Activated effector memory CD4-positive, alpha-beta T cell treated with anti-CD3 and anti-CD28 coated beads, Interleukin-2, amount 50 U/mL, for 16 hours (primary cell): ENCODE measurements around the gene UBA5.
"Not testable (repeated sequence)": the region's sequence is repeated elsewhere in the genome, so short reads cannot be mapped to it uniquely, and the experiment has no call there.

Experiments used
- DNase-seq: peaks from one replicate; pipeline ENCODE4 v3.0.0-alpha.2; 2020

Gene UBA5

GRCh38 chr3:132660052-132660810 lies at the start of gene UBA5:
Gene UBA5 (plus strand): TSS chr3:132660329. CDS start chr3:132660538, 209 bp downstream.
- peak; percentile 89 for DNase-seq

DNA sequence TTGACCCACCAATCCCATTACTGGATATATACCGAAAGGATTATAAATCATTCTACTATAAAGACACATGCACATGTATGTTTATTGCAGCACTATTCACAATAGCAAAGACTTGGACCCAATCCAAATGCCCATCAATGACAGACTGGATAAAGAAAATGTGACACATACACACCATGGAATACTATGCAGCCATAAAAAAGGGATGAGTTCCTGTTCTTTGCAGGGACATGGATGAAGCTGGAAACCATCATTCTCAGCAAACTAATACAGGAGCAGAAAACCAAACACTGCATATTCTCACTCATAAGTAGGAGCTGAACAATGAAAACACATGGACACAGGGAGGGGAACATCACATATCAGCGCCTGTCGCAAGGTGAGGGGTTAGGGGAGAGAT lies 44.8 kb upstream of the UBA5 start:
- DNase-seq, result not testable (repeated sequence)

DNA sequence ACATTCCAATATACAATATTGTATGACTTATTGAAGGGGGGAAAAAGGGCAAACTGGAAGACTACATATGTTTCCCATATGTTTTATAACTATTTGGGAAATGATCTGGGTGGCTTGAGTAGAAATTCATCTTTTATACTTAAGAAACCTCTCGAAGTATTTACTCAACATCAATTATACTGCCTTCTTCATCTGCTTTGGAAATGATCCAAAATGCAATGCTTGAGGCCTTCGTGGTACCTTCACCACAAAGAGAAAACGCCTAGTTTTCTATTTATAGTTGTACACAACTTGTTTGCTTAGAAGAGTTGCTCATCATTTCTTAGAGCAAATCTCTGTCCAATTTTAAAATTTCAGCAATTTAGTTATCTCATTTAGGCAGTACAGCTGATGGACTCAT lies 44.2 kb upstream of the UBA5 start:
- no peak for DNase-seq

DNA sequence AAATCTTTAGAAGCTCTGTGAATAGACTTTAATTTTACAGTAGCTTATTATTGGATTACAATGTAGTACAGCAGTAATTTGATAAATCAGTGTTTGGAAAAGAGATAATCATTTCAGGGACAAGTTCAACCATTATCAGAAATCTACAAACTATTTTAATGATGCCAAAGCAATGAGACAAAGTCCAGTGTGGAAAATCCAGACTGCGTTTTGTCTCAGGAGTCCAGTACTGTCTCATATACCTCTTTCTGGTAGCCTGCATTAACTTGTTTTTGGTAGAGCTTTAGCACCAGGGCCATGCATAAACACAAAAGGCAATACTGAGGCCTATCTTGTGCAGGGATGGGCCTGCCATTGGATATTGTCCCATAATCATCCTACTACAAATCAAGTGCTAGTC lies 43.3 kb upstream of the UBA5 start:
- DNase-seq, result no peak

- DNase-seq, result no peak
Measured at GRCh38 chr3:132622148-132622547, 38.0 kb upstream of the UBA5 start.

DNA sequence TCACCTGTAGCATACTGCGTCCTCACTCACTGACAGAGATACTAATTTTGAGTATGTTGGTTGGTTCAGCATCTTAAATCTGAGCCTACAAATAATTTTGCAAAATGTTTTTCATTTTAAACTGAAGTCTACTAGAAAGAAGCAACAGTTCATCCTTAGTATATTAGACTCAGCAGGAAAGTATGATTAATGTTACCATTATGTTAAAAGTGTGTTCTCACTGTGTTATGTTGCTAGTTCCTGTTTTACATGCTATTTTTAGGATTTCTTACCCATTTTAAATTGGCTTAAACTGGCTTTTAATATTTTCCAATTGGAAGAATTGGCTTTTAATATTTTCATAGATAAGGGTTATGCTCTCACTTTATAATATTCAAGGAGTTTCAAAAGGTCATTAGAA lies 37.4 kb upstream of the UBA5 start:
- DNase-seq, result no peak

- DNase-seq, result no peak
Measured at GRCh38 chr3:132623646-132624045, 36.5 kb upstream of the UBA5 start.

GRCh38 chr3:132624790-132625189 lies 35.3 kb upstream of the UBA5 start:
- no peak for DNase-seq

- DNase-seq, result no peak
Measured at GRCh38 chr3:132625613-132626012, 34.5 kb upstream of the UBA5 start.

DNA sequence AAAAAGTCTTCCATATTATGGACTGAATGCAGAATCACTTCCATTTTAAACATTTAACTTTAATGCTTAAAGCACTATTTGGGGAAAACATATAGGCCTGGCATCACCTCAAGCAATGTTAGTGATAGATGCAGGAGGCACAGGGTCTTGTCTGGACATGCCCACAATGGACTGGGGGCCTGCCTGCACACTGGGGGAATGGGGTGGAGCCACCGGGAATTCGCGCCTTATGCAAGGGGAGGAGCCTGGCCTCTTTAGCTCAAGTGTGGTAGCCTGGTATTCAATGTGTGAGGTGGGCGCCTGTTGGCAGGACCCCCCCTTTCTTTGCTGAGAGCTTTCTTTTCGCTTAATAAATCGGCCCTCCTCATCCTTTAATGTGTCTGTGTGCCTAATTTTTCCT lies 33.2 kb upstream of the UBA5 start:
- DNase-seq, result no peak

DNA sequence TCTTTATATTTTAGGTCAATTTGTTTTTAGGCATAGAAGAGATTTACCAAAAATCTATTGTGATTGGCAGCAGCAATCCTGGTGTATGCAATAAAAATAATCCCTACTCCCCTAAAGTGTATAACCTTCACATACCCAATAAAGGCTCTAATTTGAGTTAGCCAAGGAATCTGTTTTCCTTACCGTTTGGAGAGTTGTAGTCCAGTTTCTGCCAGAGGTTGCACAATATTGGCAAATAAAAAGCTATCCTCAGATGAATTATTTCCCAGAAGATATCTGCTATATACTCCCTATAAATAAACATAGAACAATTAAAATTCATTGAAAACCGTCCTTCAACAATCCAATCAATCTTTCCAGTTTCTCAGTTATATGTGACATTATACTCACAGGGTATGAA lies 32.0 kb upstream of the UBA5 start:
- DNase-seq, result no peak

- no peak for DNase-seq
Measured at GRCh38 chr3:132629928-132630327, 30.2 kb upstream of the UBA5 start.

DNA sequence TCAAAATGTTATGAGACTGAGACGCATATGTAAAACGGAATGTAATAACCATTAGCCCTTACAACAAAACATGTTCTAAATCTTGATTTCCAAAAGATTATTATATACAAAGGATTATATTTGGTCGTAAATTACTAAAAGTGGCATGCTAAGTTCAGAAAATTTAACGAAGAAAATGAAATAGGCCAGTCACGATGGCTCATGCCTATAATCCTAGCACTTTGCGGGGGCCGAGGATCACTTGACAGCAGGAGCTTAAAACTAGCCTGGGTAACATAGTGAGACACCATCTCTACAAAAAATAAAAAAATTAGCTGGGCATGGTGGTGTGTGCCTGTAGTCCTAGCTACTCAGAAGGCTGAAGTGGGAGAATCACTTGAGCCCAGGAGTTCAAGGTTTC lies 29.5 kb upstream of the UBA5 start:
- DNase-seq, result no peak

- no peak for DNase-seq
Measured at GRCh38 chr3:132635052-132635451, 25.1 kb upstream of the UBA5 start.

DNA sequence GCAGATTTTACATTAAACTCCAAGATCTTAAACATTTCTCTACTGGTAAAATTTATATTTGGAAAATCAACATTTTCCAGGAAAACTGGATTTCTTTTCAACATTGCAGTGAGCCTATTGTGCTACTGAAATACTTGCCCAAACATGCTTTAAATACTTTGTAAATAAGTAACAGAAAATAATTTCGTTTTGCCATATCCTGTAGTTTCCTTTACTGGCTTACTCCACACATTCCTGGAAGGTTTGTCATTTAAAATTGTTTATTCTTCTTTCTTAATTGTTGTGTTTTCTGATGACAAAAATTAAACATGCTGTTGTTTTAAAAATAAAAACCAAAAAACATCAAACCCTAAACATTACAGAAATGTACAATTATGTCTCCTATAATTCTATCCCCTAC lies 22.5 kb upstream of the UBA5 start:
- no peak for DNase-seq

DNA sequence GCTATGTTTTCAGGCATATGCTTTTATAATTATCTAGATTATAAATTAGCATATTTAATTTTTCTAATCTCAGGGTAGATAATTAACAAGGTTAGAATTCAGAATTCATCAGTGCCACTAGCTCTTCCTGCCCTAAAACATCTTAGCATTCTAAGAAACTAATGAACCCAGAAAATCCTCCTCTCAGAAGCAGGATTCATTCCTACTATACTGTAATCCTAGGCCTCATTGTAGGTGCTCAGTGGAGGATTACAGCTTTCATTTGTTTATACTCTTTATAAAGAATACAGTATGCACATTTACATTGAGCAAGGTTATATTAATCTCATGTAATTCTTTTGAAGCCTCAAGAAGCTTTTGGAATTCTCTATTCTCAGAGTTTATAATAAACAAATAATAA lies 21.4 kb upstream of the UBA5 start:
- no peak for DNase-seq

DNA sequence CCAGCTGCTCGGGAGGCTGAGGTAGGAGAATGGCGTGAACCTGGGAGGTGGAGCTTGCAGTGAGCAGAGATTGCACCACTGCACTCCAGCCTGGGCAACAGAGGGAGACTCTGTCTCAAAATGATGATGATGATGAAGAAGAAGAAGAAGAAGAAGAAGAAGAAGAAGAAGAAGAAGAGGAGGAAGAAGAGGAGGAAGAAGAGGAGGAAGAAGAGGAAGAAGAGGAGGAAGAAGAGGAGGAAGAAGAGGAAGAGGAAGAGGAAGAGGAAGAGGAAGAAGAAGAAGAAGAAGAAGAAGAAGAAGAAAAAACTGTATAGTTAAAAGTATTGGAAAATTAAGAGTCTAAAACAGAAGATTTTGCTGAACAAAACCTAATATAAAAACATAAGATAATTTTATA lies 18.7 kb upstream of the UBA5 start:
- DNase-seq, result not testable (repeated sequence)

DNA sequence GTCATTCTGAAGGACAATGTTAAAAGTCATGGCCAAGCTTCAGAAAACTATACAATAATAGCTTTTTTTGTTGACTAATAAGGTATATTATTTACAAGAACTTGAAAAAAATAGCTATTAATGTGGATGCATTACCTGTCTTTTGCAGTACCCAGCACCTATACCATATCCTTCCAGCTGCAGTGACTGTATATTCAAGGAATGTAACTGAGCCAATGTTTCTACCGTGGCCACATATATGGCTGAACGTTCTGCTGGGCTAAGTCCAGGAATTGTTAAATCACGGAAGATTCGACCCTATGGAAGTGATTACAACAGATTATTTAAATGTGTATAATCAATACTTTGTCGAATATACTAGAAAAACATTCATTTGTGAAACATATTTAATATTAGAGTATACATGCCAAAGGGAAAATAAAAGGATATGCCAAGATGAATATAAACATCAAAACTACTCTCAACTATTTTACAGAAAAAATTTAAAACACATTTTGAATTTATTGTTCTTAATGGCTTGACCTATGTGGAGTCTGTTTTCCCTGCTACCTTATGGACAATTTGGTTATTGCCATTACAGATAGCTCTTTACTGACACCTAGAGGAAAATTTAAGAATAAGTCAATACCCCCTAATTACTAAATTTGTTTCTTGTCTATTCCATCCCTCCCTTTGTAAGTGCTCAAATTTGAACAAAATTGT lies 18.1 kb upstream of the UBA5 start:
- no peak for DNase-seq

DNA sequence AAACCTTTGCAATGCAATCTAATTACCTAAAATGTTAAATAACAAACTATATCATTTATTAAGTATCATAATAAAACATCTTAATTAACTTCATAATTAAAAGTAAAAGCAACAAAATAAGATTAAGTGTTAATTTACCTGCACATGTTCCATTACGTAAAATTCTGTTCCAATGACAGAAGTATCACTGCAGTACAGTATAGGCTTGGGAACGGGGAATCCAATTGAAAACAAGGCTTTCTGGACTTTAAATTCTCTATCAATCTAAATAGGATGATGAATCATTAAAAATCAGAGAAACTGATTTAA lies 17.6 kb upstream of the UBA5 start:
- DNase-seq, result no peak

DNA sequence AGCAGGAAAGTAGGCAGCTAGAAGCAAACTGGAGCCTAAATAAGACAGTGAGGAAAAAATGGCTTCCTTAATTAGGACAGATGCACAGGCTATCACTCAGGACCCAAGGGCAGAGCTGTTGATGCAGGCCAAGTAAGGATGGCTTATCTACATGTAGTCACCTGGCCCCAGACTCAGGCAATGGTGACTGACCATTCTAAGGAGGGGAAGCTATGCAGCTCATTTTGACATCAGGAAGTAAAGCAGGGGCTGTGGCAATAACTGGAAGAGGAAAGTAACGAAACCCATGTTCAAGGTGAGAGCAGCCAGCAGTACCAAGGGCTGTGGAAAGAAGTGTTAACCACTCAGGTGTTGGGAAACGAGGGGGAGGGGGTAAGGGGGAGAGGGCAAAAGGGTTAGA lies 16.8 kb upstream of the UBA5 start:
- no peak for DNase-seq

DNA sequence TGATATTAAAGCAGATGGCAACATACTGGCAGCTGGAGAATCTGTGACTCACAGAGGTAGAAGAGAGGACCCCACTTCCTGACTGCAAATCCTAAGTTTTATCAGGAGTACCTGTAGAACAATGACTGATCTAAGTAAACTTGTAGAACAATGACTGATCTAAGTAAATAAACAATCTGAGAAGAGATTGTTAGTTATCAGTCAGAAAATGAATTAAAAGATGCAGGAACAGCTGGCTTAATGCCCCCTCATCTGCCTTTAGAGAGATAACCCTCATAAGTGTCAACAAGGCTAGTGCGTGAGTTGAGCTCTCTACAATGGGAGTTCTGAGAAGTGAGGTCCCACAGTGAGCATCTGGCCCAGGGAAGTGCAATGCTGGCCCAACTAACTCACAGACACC lies 15.1 kb upstream of the UBA5 start:
- no peak for DNase-seq

DNA sequence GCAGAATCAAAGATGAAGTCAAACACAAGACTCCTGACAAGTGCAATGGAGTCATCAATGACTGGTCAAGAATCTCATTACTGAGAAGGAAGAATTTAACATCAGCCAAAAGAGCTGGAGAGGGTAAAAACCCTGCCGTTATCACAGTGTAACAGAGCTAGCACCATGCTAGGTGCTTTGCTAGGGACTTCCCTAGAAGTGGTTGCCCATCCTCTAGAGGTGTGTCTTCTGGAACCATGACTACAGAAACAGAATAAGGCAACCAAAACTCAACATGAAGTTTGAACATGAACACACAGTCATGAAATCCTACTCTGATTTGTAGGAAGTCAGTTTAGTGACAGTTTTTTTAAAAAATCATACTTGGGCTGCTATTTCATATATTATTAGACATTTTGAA lies 10.0 kb upstream of the UBA5 start:
- no peak for DNase-seq

DNA sequence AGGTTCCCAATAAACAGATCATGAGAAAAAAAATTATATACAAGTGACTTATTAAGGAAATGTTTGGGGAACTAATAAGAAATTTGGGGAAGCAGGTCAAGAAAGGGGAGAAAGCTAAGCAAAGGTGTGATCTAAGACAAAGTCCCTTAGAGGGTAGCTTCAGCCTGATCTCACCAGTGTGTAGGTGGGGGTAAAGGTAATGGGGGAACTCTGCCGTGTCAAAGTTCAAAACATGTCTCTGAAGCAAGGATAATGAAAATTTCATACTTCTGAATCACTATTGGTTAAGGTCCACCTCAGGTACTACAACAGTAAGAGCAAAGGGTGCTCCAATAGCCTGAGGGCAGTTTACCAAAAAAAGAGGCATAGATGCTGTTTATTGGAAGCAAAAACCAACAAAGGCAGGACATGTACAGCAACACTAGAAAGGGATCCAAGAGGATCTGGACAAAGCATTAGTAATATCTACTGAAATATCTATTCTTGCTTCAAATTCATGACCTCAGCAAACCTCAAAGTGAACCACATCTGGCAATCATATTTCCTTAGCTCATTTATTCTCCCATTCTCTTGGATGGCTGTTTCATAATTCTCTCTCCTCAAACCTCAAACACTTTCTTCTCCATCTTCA lies 7.4 kb upstream of the UBA5 start:
- DNase-seq, result no peak

DNA sequence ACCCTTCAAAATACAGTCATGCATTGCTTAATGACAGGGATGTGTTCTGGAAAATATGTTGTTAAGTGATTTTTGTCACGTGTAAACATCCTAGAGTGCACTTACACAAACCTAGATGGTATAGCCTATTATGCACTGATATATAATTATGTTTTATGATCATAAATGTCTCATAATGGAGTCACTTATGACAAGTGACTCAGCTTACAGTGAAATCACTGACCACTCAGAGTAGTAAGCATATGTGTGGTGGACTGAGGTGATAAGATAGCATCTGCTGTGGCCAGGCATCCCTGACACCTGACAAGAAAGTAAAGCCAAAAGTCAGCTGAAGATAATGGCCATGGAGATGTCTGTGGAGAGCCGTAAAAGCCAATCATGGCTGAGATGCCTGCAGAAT lies 5.9 kb upstream of the UBA5 start:
- no peak for DNase-seq

- DNase-seq, result no peak
Measured at GRCh38 chr3:132654721-132655120, 5.4 kb upstream of the UBA5 start.
